Dedifferentiated amniotic fluid mesenchymal stem cell (primary cell): Measurements from ENCODE around the gene KCNE1.
"Not testable (repeated sequence)": the region's sequence is repeated elsewhere in the genome, so short reads cannot be mapped to it uniquely, and the experiment has no call there.

ENCODE experiments used
- DNase-seq: peaks from one replicate; pipeline ENCODE4 v3.0.0-alpha.2; 2016; ENCODE audit errors: extremely low spot score

The KCNE1 gene

DNA sequence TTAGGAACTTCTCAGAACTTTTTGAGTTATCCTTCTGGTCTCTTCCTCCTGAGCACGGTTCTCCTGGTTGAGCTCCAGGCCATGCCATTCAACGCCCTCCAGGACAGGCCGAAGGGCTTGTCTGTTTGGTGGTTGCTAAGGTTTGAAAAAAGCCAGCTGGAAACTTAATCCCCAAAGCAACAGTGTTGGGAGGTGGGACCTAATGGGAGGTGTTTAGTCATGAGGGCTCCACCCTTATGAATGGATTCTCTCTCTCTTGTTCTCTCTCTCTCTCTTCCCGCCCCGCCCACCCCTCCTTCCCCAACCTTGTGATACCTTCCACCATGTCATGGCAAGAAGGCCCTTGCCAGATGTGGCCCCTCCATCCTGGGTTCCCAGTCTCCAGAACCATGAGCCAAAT is 829 bp downstream of the KCNE1 start:
- DNase-seq: no peak

DNA sequence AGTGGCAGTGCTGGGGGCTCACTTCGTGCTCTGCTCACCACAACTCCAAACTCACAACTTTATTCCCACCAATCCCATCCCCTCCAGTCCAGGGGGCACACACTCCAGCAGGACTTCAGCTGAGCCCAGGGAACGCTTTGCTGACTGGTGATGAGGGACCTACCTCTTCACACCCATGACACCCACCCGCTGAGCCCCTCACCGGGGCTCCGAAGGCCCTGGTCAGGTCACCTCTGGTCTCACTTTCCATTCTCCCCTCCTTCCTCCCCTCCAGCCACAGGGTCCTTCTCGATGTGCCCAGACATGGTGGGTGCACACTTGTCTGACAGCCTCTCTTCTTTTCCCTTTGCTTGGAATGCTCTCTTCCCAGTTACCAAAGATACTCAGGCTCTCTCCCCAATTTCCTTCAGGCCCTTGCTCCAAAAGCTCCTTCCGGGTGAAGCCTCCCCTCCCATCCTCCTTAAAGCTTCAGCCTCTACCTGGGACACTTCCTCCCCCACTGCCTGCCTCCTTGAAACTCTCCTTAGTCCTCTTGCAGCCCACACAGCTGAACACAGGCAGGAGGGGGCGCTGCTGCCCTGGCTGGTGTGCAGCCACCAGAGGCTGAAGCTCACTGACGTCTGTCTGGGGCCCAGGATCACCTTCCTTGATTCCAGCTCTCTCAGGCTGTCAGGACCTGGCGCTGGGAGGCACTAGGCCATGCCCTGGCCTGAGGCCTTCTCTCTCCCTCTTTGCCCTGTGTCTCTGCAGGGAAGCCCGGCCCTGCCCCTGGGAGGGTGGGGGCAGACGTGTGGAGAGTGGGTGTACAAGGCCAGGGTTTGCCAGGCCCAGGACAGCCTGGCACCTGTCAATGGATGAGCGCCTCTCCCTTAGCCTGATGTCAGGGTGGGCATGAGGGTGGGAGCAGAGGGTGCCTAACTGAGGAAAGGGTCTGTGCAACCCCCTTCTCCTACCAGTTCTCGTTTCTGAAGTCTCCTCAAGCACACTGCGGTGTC is 1.6 kb downstream of the KCNE1 start:
- peak; percentile 33 for DNase-seq

DNA sequence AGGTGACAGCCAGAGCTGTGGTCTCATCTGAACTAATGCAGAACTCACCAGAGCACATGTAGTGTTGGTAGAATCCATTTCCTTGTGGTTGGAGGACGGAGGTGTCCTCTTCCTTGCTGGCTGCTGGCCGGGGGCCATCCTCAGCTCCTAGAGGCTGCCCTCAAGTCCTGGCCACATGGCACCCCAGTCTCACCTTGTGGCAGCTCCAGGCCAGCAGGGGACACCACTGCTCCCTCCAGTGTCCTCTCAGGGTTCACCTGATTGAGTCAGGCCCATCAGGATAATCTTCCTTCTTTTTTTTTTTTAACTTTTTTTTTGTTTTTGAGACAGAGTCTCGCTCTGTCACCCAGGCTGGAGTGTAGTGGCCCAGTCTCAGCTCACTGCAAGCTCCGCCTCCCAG is 2.9 kb downstream of the KCNE1 start:
- DNase-seq: no peak

DNA sequence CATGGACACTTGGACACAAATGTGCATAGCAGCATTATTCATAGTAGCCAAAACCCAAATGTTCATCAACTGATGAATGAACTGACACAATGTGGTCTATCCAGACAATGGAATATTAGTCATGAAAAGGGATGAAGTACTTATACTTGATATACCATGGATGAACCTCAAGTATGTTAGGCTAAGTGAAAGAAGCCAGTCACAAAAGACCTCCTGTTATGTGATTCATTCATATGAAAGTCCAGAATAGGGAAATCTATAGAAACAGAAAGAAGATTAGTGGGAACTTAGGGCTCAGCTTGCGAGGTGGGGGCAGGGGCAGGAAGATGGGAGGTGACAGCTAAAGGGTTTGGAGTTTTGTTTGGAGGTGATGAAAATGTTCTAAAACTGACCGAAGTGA is 7.4 kb downstream of the KCNE1 start:
- DNase-seq: no peak

DNA sequence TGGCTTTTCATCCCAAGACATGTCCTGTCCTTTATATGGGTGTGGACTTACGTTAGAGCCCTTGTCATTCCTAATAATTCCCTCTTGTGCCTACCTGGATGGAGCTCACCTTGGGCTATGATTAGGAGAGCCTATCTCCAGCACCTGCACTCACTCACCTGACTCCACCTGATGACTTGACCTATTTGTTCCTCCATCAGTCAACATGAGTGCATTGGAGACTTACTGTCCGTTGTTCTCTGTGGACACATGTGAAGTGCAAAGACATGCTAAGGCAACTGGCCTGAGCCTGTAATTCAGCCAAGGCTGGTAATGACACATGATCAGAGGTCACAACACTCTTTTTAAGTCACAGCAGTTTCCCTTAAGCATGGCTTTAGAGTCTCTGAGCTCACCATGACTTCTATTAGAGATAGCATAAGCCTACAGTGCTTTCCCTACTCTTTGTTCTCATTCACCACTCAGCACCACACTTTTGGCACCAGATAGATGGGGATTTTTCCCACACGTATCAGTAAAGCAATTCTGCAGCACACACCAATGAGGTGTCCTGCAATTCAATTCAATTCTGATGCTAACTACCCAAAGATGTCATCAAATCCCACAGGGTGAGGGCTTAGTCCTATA is 9.4 kb downstream of the KCNE1 start:
- DNase-seq: no peak

DNA sequence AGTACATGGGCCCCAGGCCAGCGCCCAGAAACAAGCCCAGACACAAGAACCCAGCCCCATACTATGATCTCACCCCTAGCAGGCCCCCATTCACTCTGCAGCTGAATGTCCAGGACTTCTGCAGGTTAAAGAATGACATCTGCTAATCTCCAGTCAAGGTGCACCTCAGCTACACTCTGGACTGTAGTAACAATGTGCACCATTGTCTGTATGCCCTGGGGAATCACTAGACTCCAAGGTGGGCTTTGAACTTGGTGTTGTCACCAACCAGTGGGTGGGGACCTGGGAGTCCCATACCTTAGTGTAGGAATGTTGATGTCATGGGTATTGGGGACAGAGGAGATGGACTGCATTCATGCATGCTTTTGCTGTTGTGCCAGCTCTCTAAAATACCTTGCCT is 10.3 kb downstream of the KCNE1 start:
- DNase-seq: no peak

DNA sequence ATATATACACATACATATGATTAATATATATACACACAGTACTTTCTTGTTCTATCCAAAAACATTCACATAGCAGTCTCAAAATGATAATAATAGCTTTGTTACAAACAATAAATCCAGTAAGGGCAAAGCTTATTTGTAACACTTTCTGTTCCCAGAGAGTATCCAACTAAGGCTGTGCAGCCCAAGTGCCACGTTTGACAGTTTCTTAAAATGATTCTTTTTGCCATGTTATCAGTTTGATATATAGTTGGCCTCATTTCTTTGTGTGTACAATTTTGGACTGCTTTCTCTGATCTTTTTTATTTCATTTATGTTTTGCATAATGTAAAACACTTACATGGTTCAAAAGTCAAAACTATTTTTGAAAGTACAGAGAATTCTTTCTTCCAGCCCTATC is 11.8 kb downstream of the KCNE1 start:
- no peak for DNase-seq

DNA sequence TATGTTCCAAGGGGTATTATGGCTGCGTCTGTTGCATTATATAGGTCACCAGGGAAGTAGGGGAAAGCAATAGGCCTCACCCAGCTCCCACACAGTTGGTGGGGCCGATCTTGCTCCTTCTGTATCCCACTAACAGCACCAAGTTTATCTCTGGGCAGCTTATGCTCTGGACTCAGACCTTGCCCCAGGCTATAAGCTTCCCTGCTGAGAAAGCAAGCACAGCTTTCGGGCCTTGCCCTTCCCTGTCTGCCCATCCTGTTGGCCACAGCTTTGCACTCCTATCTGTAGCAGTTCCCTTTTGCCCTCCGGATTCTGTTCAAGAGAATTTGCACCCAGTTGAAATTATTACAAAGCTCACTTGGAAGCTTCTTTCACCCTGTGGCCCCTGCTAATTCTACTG is 12.9 kb downstream of the KCNE1 start:
- DNase-seq: no peak

DNA sequence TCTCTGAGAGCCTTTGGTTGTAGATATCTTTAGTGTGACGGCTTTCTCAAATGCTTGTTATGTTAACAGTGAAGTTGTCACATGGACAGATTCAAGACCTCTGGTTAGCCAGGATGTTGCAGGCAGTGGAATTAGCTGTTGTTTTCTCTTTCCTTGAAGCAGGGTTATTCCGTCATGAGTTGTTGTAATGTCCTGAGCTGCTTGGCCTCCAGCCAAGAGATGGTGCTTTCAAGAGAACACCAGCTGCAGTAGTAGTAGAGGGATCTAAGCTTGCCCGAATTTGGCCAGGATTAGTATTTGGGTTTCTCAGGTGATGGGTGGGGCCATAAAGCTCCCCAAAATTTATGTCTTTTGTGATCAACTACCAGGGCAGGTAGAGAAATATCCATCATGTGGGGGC is 13.4 kb downstream of the KCNE1 start:
- no peak for DNase-seq

DNA sequence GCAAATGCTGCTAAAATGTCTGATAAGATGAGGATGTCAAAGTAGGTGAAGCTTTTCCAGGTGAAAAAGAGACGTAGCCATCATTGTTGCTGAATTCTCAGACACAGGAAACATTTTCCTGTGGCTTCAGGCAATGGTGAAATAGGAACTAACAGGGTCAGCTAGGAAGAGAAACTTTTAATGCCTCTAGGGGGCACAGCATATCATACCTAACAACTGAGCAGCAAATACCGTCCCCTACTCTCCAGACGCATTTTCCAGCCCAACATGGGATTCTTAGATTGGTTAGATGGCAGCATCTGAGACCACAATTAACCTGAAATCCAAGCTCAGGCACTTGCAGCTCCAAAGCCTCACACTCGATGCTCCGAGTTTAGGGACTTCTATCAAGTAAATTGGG is 28.2 kb downstream of the KCNE1 start:
- DNase-seq: not testable (repeated sequence)

DNA sequence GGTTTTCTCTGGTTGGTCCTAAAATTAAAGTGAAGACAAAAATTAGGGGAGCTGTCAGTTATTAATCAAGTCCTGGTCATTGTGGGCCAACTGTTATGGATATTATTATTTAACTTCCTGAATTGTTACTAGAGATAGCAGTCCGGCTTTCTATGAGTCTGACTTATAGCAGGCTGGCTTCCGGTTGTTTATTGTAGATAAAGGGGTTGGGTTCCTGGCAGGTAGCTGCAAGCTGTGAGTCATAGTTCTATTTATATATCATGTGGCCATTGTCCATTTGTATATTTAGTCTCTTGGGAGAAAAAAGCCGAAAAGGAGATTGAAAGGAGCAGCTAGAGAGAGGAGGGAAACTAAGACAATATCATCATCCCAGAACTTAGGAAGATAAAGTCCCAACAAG is 28.6 kb downstream of the KCNE1 start:
- DNase-seq: not testable (repeated sequence)

DNA sequence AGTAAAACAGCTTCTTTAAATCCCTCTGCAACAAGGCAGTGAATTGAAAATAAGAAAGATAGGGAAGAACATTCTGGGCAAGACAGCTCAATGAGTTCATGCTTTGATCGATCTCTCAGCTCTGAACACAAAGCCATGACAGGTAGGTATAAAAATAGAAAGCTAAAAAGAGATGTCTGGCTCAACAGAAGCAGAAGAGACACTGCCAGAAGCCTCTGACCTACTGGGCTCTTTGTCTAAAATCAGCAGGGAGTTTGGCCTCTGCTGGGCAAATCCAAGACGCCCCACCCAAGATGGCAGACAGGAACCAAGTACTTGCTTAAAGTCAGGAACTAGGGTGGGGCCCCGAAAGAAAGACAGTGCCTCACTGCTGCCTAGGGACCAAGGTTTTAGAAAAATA is 44.7 kb downstream of the KCNE1 start:
- not testable (repeated sequence) for DNase-seq

DNA sequence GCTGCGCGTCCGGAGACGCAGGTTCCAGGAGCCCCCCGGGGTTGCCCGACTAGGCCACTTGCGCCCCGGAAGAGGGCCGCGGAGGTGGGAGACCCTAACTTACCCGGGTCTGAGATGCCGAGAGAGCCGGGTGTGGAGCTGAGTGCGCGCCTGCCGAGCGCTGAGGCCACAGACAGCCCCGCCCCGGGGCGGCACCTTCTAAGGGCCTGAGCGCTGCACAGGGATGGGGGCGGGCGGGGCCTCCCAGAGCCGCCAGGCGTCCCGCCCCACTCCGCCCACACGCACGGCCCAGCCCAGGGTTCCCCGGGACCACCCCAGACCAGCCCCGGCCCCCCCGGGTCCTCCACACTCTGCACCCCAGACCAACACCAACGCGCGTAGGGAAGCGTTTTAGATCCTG is 52.6 kb downstream of the KCNE1 start:
- not testable (repeated sequence) for DNase-seq

DNA sequence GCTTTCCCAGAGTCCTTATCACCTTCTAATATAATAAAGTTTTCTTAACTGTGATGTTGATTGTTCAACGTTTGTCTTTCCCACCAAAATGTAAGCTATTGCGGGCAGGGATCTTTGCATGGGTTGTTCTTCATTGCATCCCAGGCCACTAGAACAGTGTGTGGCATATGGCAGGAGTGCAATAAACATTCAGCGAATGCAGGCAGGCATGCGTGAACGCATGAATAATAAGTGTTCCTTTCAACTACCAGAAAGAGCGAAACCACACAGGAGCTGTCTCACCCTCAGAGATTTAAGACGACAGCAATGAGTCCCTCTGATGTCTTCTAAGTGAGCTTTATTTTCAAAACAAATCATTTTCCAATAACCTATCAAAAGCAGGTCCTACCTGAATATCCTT is 53.7 kb downstream of the KCNE1 start:
- DNase-seq: not testable (repeated sequence)

DNA sequence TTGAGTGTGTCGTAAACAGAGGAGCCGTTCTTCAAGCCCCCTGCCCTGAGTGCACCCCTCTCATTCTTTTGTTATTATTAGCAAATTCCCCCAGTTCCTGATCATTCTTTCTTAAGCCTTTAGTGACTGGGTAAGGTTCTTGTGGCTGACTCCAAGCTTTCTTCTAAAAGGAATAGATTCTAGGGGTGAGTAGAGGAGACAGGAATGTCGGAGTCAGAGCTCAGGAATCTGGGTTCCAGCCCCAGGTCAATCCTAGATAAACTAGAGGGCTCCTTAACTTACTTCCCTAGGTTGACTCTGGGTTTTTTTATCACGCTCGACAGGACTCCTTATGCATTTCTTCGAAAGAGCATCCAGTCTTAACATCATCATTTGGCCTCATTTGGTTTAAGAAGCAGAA is 55.8 kb downstream of the KCNE1 start:
- not testable (repeated sequence) for DNase-seq

DNA sequence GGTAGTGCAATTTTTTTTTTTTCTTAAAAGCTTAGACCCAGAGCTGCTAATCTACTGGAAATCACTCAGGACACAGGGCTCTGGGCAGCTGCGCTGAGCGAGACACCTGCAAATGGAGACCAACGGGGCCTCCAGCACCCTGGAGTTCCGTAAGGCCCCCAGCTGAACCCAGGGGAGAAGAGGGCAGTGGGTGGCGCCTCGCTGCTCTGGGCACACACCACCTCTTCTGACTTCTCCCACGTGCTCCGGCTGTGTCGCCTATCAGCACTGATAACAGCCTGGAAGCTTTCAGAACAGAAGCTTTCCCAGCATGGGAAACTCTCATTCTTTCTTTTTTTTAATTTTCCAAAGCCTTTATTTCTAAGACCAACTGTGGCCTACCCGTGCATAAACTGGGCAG is 56.4 kb downstream of the KCNE1 start:
- DNase-seq: not testable (repeated sequence)

DNA sequence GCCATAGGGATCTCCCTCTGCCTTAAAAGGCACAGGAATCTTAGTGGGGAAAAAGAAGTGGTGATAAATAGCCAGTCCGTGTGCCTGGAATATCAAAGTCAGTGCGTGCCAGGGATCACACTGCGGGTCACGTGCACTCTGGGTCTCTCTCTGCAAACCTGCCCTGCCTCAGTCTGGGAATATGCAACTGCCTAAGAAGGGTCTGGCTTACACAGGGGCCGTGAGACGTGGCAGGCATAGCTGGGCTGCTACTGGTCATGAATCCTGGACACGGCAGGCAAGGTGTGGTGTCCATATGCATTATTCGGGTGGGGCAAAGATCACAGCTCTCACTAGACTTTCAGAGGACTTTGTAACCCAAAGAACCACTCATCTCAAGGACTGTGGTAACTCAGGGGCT is 65.0 kb downstream of the KCNE1 start:
- DNase-seq: not testable (repeated sequence)

DNA sequence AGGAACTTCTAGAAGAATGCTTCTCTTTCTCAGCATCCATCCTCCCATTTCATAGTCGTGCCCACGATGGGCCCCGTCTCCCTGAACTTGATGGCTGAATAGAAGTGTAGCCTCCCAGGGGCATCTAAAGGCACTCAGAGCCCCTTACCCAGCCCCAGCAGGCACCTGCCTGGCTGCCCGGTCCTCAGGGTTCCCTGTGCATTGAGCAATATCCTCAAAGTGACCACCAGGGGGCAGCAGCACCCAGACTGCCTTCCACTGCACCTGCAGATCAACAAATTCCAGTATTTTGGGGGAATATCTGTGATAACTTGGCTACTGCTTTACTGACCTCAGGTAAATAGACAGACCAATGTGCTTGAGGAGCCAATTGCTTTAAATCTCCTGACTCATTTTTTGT is 68.5 kb downstream of the KCNE1 start:
- not testable (repeated sequence) for DNase-seq

DNA sequence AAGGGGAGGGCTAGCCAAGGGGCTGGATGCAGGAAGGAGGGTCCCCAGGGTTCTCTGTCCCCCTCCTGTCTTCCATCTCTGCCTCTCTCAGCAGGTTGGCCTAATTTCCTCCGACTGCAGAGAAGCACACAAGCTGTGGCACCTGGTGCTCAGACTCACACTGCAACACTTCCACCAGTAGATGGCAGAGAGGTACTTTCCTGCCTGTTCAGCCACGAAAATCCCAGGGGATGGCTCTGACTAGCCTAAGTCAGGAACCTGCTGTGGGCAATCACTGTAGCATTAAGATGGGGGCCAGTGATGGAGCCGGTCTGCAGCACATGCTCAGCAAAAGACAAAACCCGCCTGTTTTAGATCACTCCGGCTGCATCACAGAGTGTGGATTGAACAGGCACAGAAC is 82.3 kb downstream of the KCNE1 start:
- not testable (repeated sequence) for DNase-seq

DNA sequence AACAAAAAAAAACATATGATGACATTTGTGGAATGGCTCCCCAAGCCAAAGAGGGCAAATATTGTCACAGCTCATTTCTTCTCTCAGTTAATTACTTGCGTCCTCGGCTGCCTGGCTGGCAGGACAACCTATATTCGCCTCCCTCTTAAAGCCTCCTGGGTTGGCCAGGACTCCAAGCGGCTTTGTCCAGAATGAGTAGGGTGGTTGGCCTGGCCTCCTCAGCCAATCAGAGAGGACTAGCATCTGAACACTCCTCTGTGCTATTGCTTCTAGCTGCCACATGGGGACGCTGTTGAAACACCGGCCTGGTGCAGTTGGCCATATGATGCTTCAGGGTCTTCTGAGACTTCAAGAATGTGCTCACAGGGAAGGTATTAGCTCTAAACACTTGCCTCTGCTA is 83.6 kb downstream of the KCNE1 start:
- not testable (repeated sequence) for DNase-seq

DNA sequence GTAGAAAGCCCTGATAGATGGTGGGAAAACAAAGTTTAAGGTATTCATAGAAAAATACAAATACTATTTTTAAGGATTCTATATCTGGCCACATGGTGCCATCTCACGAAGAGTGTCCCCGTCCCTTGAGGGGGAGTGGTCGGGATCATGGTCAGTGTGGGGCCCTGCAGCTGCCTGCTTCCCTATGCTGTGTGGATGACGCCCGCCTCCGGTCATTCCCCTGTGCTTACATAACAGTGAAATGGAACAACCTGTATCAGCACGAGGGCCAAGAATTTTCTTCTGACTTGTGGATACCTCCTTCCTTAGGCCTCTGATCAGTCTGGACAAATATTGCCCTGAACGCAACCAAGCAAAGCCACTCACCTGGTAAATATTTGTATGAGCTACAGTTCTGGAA is 84.7 kb downstream of the KCNE1 start:
- DNase-seq: not testable (repeated sequence)

DNA sequence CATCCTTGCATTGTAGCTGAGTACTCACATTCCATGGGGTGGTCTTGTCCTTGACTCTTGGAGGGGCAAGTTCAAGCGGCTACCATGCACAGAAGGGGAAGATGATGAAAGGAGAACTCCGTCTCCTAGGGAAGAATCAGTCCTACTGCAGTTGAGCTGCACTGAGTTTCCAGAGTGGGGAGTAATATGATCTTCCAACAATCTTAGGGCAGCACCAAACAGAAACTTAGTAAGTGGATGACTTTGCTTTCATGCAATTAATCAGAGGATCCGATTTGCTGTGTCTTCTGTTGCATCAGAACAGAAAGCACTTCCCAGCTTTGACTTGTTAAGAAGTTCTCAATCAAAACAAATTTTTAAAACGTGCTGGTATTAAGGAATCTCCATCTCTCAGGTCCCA is 88.2 kb downstream of the KCNE1 start, which contains the start of gene SMIM34:
Gene SMIM34, minus strand, starts transcription at position 147 of the 400 bp plus-strand sequence. Its CDS starts 112 bp downstream, at position 35.
- DNase-seq: not testable (repeated sequence)
